ENCODE data around the gene CCDC61.

- TF ChIP-seq POLR2A (IDR thresholded peaks at IDR 0.05) (no peak), CTCF (IDR thresholded peaks at IDR 0.05) (no peak), EP300 (IDR thresholded peaks at IDR 0.05) (no peak), POLR2AphosphoS5 (IDR thresholded peaks at IDR 0.05) (no peak)
These were observed 54.3 kb downstream of the CCDC61 start for GRCh38 chr19:46049597-46049996.

Measured in suprapubic skin (tissue), 4 donors.